ENCODE measurements around the gene MLKL.
A peak's percentile ranks its signal among the peaks of the same experiment; 100 is the strongest.
"Not testable (repeated sequence)": the region's sequence is repeated elsewhere in the genome, so short reads cannot be mapped to it uniquely, and the experiment has no call there.

The MLKL gene

DNA sequence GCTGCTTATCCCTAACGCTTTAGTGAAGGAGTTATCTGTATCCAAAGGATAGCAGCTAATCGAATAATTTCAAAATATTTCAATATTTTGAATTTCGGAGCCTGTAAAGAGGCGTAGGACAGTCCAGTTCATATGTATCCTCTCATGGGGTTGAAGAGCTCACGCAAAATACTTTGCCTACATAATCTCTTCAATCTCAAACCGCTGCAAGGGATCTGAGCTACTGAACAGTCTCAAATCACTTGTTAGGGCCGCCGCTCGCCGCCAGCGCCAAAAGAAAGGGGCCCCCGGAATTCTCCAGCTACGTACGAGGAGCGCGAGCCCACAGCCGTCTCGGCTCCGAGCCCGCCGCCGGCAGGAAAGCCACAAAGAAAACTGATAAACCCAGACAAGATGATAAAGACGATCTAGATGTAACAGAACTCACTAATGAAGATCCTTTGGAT lies 33.4 kb downstream of the MLKL start:
- peaks cover 8% of the 10 kb centered on the region for H3K4me1 ChIP-seq (ENCODE audit: control insufficient read depth, insufficient read depth, low read length, unreplicated experiment)
- H2AFZ ChIP-seq (ENCODE audit: low read length, unreplicated experiment), result peak overlapping the region; percentile 87
- H3K27me3 ChIP-seq (ENCODE audit: insufficient read depth, low read length), result no peaks in the 10 kb centered on the region
- H3K4me3 ChIP-seq (ENCODE audit: low read depth, low read length), result peak overlapping the region; percentile 91
- peak overlapping the region; percentile 58 for H3K27ac ChIP-seq (ENCODE audit: low read depth, low read length)
- peaks cover 17% of the 10 kb centered on the region for H3K36me3 ChIP-seq (ENCODE audit: insufficient read depth, low read length)
- H3K79me2 ChIP-seq (ENCODE audit: control insufficient read depth, insufficient read depth, low read length, unreplicated experiment), result peaks cover 44% of the 10 kb centered on the region

DNA sequence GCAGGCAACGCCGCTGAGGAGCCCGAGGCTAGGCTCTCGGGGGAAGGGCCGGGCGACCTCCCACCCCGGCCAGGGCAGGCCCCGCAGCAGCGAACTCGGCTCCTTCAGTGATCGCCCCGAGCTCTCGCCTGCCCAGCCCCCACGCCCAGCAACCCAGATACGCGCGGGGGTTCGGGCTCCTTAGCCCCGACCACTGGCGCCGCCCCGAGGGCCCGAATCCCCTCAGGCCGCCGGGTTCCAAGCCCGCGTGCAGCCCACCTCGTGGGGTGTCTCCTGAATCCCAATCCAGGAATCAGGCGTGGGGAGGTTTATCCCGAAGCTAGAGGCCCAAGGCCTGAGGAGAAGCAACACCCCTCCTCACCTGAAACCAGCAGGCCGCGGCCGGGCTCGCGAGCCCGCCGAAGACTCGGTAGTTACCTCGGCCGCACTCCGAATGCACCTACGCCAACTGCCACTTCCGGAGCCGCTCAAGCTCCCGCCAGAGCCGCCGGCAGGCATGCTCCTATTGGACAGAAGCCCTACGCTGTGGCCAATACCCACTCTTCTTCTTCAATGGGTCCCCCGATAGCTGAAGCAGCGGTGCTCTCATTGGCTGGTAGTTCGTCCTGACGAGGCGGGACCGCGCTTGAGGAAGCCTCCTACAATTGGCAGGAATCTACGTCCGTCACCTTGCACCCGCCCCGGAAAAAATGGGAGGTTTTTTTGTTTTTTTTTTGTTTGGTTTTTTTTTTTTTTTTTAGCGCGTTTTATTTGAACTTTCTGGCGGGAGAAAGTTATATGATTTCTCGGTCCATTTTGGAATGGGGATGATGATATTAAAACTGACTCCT lies 34.0 kb downstream of the MLKL start, which contains the start of gene RFWD3:
TSS of gene RFWD3 (minus strand) at position 453 of the 830 bp plus-strand sequence. CDS start 5,428 bp downstream, outside the sequence.
- peak within 1 kb of the TSS; percentile 87 for H2AFZ ChIP-seq (ENCODE audit: low read length, unreplicated experiment)
- H3K79me2 ChIP-seq (ENCODE audit: control insufficient read depth, insufficient read depth, low read length, unreplicated experiment), result peaks cover 51% of the 10 kb centered on the region
- peak within 1 kb of the TSS; percentile 67 for H3K27ac ChIP-seq (ENCODE audit: low read depth, low read length)
- H3K36me3 ChIP-seq (ENCODE audit: insufficient read depth, low read length), result peaks cover 18% of the 10 kb centered on the region
- no peaks in the 10 kb centered on the region for H3K27me3 ChIP-seq (ENCODE audit: insufficient read depth, low read length)
- H3K4me3 ChIP-seq (ENCODE audit: low read depth, low read length), result peak within 1 kb of the TSS; percentile 91
- H3K4me1 ChIP-seq (ENCODE audit: control insufficient read depth, insufficient read depth, low read length, unreplicated experiment), result peaks cover 8% of the 10 kb centered on the region

DNA sequence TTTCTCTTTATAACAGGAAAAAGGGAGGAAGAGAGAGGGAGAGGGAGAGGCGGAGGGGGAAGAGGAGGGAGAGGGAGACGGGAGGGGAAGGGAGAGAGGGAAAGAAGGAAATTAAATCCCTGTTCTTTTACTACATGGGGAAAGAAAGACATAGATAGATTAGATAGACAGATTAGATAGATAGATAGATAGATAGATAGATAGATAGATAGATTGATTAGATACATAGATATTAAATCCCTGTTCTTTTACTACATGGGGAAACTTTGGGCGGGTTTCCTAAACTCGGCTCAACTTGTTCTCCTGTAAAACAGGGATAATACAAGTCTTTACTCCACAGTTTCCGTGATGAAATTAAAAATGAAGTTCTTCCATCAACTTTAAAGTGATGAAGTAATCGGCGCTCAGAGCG lies 34.6 kb downstream of the MLKL start:
- H3K4me3 ChIP-seq (ENCODE audit: low read depth, low read length), result peak overlapping the region; percentile 91
- H3K27me3 ChIP-seq (ENCODE audit: insufficient read depth, low read length), result no peaks in the 10 kb centered on the region
- H2AFZ ChIP-seq (ENCODE audit: low read length, unreplicated experiment), result no peak overlapping the region
- peaks cover 8% of the 10 kb centered on the region for H3K4me1 ChIP-seq (ENCODE audit: control insufficient read depth, insufficient read depth, low read length, unreplicated experiment)
- H3K36me3 ChIP-seq (ENCODE audit: insufficient read depth, low read length), result peaks cover 24% of the 10 kb centered on the region
- peaks cover 57% of the 10 kb centered on the region for H3K79me2 ChIP-seq (ENCODE audit: control insufficient read depth, insufficient read depth, low read length, unreplicated experiment)
- peak overlapping the region; percentile 67 for H3K27ac ChIP-seq (ENCODE audit: low read depth, low read length)

DNA sequence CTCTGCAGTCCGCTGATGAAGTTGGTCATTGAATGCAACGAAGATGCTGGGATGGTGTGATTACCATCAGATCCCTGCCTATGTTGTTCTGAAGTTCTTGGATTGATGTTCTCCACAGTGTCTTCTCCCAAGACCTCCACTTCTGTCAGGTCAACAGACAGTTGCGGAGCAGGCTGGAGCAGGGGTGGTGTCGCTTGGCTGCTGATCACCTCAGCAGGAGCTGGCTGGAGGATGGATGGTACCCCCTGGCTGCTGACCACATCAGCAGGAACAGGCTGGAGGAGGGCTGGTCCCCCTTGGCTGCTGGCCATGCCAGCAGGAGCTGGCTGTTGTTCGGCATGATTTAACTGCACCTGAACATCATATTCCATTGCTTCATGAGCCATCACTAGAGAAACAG lies 39.6 kb downstream of the MLKL start:
- H3K36me3 ChIP-seq (ENCODE audit: insufficient read depth, low read length), result peaks cover 49% of the 10 kb centered on the region
- H3K79me2 ChIP-seq (ENCODE audit: control insufficient read depth, insufficient read depth, low read length, unreplicated experiment), result peaks cover 97% of the 10 kb centered on the region
- H3K27me3 ChIP-seq (ENCODE audit: insufficient read depth, low read length), result no peaks in the 10 kb centered on the region
- H2AFZ ChIP-seq (ENCODE audit: low read length, unreplicated experiment), result no peak overlapping the region
- H3K27ac ChIP-seq (ENCODE audit: low read depth, low read length), result no peak overlapping the region
- H3K4me1 ChIP-seq (ENCODE audit: control insufficient read depth, insufficient read depth, low read length, unreplicated experiment), result peaks cover 10% of the 10 kb centered on the region
- H3K4me3 ChIP-seq (ENCODE audit: low read depth, low read length), result no peak overlapping the region

DNA sequence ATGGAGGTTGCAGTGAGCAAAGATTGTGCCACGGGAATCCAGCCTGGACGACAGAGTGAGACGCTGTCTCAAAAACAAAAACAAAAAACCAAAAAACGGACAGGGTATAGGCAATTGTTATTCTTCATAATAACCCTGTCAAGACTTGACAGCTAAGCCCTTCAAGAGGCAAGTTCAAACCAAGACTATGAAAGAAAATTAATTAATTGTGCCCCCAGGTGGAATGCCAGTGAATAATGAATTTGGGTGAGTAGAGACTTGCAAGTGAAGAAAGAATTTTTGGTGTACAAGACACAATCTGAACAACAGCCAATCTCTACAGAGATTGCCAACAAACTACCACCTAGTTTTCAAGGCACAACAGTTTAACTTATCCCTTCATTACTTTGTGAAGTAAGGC lies 40.3 kb downstream of the MLKL start:
- Histone ChIP-seq H3K79me2 (ENCODE audit: control insufficient read depth, insufficient read depth, low read length, unreplicated experiment) (peaks cover 96% of the 10 kb centered on the region), H3K4me3 (ENCODE audit: low read depth, low read length) (no peak overlapping the region), H3K27me3 (ENCODE audit: insufficient read depth, low read length) (no peaks in the 10 kb centered on the region), H2AFZ (ENCODE audit: low read length, unreplicated experiment) (no peak overlapping the region), H3K4me1 (ENCODE audit: control insufficient read depth, insufficient read depth, low read length, unreplicated experiment) (peaks cover 10% of the 10 kb centered on the region), H3K36me3 (ENCODE audit: insufficient read depth, low read length) (peaks cover 49% of the 10 kb centered on the region), H3K27ac (ENCODE audit: low read depth, low read length) (no peak overlapping the region)

DNA sequence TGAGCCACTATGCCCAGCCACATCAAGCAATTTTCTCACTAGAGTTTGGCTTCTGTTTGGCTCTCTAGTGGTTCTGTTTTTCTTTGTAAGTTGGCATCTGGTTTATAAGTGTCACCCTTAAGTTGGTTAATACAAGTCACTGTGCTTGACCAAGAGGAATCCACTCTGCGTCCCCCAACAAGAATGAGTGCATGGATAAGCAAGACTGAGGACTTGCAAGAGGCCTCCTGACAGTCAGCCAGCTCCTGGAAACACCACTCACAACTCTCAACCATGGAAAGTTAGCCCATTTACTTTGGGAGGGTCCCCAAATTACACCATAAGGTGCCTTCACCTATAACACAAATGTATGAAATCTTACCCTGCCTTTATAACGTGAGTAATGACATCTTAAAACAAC lies 41.6 kb downstream of the MLKL start:
- Histone ChIP-seq H3K27me3 (ENCODE audit: insufficient read depth, low read length) (no peaks in the 10 kb centered on the region), H3K4me1 (ENCODE audit: control insufficient read depth, insufficient read depth, low read length, unreplicated experiment) (peaks cover 11% of the 10 kb centered on the region), H3K36me3 (ENCODE audit: insufficient read depth, low read length) (peaks cover 47% of the 10 kb centered on the region), H2AFZ (ENCODE audit: low read length, unreplicated experiment) (no peak overlapping the region), H3K79me2 (ENCODE audit: control insufficient read depth, insufficient read depth, low read length, unreplicated experiment) (peaks cover 92% of the 10 kb centered on the region), H3K27ac (ENCODE audit: low read depth, low read length) (no peak overlapping the region), H3K4me3 (ENCODE audit: low read depth, low read length) (no peak overlapping the region)

GRCh38 chr16:74657870-74658642 lies 42.6 kb downstream of the MLKL start:
- Histone ChIP-seq H3K4me3 (ENCODE audit: low read depth, low read length) (no peak overlapping the region), H3K27me3 (ENCODE audit: insufficient read depth, low read length) (no peaks in the 10 kb centered on the region), H3K36me3 (ENCODE audit: insufficient read depth, low read length) (peaks cover 37% of the 10 kb centered on the region), H3K27ac (ENCODE audit: low read depth, low read length) (no peak overlapping the region), H3K4me1 (ENCODE audit: control insufficient read depth, insufficient read depth, low read length, unreplicated experiment) (peaks cover 16% of the 10 kb centered on the region), H3K79me2 (ENCODE audit: control insufficient read depth, insufficient read depth, low read length, unreplicated experiment) (peaks cover 89% of the 10 kb centered on the region), H2AFZ (ENCODE audit: low read length, unreplicated experiment) (no peak overlapping the region)

GRCh38 chr16:74654536-74655050 lies 46.1 kb downstream of the MLKL start:
- Histone ChIP-seq H3K27me3 (ENCODE audit: insufficient read depth, low read length) (no peaks in the 10 kb centered on the region), H3K27ac (ENCODE audit: low read depth, low read length) (no peak overlapping the region), H3K4me1 (ENCODE audit: control insufficient read depth, insufficient read depth, low read length, unreplicated experiment) (peaks cover 22% of the 10 kb centered on the region), H3K36me3 (ENCODE audit: insufficient read depth, low read length) (peaks cover 27% of the 10 kb centered on the region), H2AFZ (ENCODE audit: low read length, unreplicated experiment) (no peak overlapping the region), H3K4me3 (ENCODE audit: low read depth, low read length) (no peak overlapping the region), H3K79me2 (ENCODE audit: control insufficient read depth, insufficient read depth, low read length, unreplicated experiment) (peaks cover 77% of the 10 kb centered on the region)

- not testable (repeated sequence) for H3K27me3 ChIP-seq (ENCODE audit: insufficient read depth, low read length); H3K4me3 ChIP-seq (ENCODE audit: low read depth, low read length); H2AFZ ChIP-seq (ENCODE audit: low read length, unreplicated experiment)
- peaks cover 19% of the 10 kb centered on the region for H3K4me1 ChIP-seq (ENCODE audit: control insufficient read depth, insufficient read depth, low read length, unreplicated experiment)
- H3K27ac ChIP-seq (ENCODE audit: low read depth, low read length), result 0 out of 2 replicates have a peak overlapping the region, but pooled peaks have one; percentile 31
- peaks cover 72% of the 10 kb centered on the region for H3K79me2 ChIP-seq (ENCODE audit: control insufficient read depth, insufficient read depth, low read length, unreplicated experiment)
- H3K36me3 ChIP-seq (ENCODE audit: insufficient read depth, low read length), result peaks cover 15% of the 10 kb centered on the region; the same call in 1 of the 2 replicates
Observed at GRCh38 chr16:74652883-74653282, 47.8 kb downstream of the MLKL start.

DNA sequence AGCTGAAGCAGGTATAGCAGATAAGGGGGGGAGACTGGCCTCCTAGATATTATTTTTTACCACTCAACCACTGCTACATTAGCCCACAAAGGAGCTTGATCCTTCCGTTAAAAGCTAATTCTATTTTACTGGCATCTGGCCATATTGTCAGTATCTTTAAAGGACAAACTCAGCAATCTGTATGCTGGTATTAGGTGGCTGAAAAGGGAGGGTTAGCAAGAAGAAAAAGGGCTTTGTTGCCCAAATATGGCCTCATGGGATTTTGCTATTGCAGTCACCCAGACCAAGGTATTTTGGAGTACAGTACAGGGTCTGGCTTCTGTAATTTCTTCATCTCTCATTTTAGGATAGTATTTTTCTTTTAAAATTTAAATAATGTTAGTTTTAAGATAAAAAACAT lies 48.4 kb downstream of the MLKL start:
- Histone ChIP-seq H3K4me3 (ENCODE audit: low read depth, low read length) (no peak overlapping the region), H2AFZ (ENCODE audit: low read length, unreplicated experiment) (no peak overlapping the region), H3K79me2 (ENCODE audit: control insufficient read depth, insufficient read depth, low read length, unreplicated experiment) (peaks cover 65% of the 10 kb centered on the region), H3K27me3 (ENCODE audit: insufficient read depth, low read length) (no peaks in the 10 kb centered on the region), H3K36me3 (ENCODE audit: insufficient read depth, low read length) (peaks cover 15% of the 10 kb centered on the region; the same call in 1 of the 2 replicates), H3K27ac (ENCODE audit: low read depth, low read length) (no peak overlapping the region), H3K4me1 (ENCODE audit: control insufficient read depth, insufficient read depth, low read length, unreplicated experiment) (peaks cover 19% of the 10 kb centered on the region)
